HG02852 (cell line): ENCODE measurements around the gene SAP25.
"Not testable (repeated sequence)": the region's sequence is repeated elsewhere in the genome, so short reads cannot be mapped to it uniquely, and the experiment has no call there.

Experiments used
- ATAC-seq: cut with Tn5 transposase; IDR thresholded peaks from one replicate; pipeline ENCODE4 v1.9.1; 2021; ENCODE audit warnings: mild to moderate bottlenecking, moderate library complexity; ENCODE audit not compliant: unreplicated experiment

SAP25 gene

GRCh38 chr7:100577103-100577502 is 3.4 kb upstream of the SAP25 start:
- ATAC-seq, result no peak

DNA sequence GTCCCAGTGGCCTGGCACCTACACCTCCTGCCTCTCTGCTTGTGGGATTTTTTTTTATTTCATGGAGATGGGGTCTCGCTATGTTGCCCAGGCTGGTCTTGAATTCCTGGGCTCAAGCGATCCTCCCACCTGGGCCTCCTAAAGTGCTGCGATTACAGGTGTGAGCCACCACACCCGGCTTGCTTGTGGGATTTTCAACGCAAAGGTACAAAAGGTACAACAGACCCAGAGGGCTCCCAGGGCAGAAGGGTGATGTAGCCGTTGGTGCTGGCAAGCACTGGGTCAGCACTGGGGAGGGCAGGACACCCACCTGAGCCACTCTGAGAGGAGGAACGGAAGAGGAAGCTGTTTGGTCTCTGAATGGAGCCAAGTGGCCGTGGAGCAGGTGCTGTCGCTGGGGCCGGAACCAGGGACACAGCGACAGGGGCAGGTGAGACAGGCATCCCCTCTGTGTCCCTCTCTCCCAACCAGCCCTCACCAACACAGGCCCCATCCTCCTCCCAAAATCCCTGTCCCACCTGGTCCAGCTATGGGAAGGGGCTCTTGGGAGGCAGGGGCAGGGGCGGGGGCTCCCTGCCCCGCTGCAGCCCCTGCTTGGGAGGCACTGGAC is 2.8 kb upstream of the SAP25 start:
- no peak for ATAC-seq

DNA sequence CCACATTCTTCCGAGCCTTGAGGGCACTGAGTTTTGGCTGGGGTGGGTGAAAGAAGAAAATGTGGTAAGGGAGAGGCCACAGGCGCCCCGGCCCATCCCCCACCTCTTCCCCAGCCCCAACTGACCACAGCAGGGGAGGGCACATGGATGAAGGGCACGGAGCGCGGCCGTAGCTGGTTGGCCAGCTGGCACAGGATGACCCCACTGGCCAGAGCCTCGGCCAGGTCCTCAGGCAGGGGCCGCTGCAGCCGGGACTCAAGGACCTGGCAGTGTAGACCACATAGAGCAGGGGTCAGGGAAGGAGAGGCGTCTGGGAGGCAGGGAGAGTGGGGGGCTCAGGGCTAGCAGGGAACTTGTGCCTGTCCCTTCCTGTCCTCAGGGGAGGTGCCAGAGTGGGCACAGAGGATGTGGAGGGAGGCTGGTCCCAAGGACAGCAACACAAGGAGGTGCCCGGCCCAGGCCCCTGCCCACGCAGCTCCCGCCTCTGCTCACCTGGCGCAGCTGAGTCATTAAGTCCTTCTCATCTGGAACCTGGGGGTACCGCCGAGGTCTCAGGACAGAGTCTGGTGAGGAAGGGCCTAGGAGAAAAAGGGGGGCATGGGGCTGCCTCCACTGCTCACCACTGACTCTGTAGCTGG is 2.2 kb upstream of the SAP25 start:
- ATAC-seq, result no peak

DNA sequence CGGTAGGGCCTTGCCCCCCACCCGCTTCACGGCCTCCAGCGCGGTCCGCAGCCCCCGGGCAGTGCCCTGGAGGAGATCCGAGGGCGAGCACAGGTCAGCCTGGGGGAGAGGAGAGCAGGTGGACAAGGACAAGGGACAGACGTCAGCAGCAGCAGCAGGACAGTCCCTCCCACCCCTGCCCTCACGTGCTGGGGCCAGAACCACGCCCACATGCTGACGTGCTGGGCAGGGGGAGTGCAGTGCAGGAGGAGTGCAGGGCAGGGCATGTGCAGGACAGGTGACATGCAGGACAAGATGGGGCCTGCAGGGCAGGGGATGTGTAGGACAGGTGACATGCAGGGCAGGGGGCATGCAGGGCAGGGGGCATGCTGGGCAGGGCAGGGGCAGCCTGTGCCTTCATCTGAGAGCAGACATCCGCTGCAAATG is 1.5 kb upstream of the SAP25 start:
- no peak for ATAC-seq

DNA sequence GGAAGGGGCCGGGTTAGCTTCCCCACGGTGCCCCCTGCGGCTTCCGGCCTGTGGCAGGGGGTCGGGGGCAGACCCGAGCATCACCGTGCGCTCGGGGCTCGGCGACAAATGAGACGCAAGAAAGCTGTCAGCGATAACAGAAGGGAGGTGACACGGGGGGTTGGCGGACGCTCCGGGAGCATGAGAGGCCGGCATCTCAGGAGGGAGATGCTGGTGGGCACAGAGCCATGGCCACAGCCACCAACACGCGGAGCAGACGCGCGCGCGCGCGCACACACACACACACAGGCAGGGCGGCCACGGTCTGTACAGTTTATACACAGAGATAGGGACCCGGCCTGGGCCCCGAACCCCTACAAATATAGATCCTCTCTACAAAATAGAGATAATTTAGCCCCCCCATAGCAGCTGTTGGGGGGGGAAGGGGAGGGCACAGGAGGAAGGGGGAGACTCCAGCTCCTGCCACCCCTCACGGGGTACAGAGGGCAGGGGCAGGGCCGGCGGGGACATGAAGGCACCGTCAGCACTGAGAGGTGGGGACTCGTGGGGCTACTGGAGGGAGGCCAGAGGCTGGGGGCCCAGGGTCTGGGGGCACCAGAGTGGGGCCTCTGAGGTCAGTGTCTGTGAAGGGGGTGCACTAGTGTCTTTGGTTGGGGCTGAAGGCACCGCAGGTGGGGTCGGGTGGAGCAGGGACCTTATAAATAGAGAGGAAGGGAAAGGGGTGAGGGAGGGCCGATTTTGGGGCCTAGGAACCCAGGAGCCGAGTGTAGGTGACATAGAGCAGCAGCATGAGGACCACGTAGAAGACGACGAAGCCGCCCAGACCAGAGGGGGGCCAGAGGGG is 884 bp upstream of the SAP25 start:
- no peak for ATAC-seq

- ATAC-seq, result no peak
These were observed 588 bp downstream of the SAP25 start for GRCh38 chr7:100572949-100573675.

DNA sequence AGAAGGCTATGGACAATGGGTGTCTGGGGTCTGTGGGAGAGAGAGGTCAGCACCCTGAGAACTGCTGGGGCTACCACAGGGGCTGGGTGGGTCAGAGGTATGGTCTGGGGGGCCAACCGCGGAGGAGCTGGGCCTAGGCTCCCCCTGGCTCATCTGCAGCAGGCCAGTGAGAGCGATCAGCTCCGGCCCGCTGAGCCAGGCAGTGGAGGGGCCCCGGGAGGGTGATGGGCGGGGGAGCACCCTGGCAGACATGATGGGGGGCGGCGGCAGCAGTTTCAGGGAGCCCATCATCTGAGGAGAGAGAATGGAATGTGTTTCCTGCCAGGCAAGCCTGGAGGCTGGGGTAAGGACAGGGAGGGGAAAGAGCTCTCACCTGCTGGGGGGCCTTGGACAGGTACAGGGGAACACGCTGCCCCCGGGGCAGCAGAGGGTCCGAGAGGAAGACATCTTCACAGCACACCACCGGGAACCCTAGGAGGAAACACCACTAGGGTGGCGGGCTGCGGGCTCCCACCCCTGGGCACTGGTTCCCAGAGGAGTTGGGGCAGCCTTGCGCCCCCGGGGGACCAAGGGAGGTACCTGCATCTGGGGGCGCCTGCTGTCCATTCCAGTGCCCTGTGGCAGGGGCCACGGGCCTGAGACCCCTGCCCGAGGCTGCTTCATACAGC is 1.3 kb downstream of the SAP25 start:
- ATAC-seq, result no peak

DNA sequence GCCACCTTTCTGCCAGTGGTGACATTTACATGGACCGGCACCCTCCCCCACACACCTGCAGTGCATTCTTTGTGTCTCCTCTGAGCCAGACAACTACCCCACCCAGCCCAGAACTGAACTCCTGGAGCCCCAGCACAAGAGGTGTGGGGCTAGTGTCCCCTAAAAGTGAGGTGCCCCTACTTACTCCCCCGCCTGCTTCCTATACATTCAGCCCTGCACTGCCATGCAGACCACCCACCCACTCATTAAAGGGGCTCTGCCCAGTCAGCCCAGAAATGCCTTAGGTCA is 1.9 kb downstream of the SAP25 start:
- ATAC-seq, result no peak

- ATAC-seq, result no peak
These were observed 2.5 kb downstream of the SAP25 start for GRCh38 chr7:100570954-100571828.

DNA sequence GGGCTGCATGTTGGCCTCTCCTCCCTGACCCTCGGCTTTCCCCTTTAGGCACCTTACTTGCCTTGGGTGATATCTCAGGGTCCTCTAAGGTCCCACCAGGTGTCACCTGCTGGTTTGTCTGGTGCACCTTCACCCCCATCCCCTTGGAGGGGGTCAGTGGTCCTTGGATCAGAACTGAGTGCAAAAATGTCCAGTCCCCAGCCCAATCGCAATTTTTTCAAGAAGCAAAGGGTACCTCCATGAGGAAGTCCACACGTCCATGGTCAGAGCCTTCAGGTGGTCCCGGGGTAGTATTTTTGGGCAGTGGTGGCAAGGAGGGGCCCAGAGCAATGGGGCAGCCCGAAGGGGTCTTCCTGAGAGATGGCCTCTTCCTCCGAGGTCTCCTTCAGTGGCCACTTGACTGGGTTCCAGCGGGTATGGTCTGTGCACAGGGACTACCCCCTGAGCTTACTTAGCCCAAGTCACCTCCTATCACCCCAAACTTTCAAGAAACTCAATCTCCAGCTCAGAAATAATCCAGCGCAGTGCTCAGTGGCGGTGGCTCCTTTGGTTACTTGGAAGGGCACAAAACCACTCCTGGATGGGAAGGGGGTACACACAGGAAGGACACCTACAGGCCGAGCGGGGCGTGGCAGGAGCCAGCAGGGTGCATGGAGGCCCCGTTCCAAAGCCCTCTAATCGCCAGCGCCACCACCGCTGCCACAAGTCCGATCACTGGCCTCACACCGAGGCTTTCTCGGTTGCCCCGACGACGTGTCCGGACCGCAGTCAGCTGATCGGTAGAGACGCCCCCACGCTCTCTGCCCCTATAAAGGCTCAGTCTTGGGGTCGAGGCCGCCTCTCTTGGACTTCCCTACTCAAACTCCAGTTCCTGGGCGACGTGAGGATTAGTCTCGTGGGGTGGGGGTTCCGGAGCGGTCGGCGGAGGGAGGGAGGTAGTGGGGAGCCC is 4.5 kb downstream of the SAP25 start:
- ATAC-seq, result no peak

DNA sequence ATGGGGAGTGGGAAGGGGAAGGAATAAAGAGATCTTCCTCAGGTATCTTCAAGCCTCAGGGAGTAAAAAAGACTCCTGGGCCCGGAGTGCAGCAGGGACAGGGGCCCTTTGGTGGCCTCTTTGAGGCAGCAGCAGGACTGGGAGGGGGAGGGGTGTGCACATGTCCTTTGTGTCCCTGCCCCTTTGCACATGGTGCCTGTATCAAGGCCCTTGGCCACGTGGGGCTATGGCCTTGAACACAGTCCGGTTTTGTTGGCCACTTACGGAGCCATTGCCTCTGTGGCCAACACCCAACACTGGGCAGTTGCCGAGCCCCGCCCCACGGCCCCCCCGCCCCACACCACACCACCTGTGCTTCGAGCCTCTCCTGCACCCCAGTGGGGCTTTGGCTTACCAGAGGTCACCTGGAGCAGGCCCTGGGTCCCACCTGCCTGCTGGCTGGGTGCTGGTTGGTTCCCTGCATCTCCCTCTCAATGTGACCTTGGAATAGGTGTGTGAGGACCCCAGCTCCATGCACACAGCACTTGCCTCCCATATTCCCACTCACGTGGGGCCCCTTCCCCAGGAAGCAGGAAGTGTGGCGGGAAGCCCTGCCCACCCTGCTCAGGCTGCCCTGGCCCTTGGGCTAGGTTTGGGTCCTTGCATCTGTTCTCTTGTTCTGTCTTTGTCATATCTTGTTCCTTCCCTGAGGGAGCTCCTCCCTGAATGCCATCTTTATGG is 5.4 kb downstream of the SAP25 start:
- ATAC-seq, result no peak

DNA sequence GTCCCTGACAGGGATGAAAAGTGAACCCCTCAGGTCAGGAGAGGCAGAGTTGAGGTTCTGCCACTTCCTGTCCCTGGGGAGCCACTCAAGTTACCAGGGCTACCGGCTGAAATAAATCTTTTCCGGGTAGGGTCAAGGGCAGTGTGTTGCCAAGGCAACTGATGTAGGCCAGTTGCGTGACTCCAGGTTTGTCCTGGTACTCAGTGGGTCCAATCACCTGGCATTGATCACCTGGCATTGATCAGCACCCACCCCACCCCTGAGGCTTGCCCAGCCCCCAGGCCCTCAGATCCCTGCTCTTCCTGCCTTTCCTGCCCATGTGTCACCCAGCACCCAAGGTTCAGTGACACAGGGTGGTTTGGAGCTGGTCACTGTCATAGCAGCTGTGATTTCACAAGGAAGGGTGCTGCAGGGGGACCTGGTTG is 5.9 kb downstream of the SAP25 start:
- ATAC-seq, result no peak

- no peak for ATAC-seq
These were observed 6.5 kb downstream of the SAP25 start for GRCh38 chr7:100567031-100567730.

DNA sequence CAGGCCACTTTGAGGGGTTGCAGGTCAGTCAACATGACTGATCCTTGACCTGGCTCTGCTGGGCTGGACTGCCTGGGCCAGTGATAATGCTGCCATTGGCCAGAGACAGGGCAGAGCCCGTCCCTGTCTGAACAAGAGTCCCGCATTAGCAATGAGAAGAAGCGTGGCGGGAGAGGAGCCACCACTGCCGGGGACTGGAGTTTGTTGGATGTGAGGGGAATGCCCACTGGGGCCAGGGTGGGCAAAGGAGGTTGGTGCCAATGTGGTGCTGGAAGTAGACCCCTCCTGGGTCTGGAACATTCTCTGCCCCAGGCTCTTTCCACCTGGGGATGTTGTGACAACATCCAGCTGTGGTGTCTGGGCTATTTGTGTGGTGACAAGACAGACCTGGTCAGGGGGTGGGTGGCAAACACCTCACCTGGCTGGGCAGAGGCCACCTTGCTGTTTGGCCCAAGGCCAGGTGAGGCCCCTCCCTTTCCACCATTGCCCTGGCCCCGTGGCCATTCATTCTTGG is 7.6 kb downstream of the SAP25 start:
- ATAC-seq, result no peak

DNA sequence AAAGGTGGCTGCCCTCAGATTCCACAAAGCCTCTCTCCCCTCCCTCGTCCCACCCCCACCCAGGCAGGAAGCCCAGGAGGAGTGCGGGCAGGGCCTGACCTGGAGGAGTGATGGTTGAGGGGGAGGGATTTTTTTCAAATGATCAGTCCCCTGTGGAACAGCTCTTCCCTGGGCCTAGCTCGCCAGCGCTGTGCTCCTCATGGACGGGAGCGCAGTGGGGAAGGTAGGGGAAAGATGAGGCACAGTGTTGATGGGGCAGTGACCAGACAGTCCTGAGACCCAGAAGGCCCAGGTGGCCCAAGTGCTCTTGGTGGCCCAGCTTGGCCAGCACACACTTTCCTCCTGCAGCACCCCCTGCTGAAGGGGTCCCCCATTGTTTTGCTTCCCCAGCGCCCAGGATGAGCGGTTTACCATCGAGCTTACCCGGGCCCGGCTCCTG is 8.5 kb downstream of the SAP25 start:
- no peak for ATAC-seq

GRCh38 chr7:100564405-100564804 is 9.3 kb downstream of the SAP25 start:
- ATAC-seq, result not testable (repeated sequence)

DNA sequence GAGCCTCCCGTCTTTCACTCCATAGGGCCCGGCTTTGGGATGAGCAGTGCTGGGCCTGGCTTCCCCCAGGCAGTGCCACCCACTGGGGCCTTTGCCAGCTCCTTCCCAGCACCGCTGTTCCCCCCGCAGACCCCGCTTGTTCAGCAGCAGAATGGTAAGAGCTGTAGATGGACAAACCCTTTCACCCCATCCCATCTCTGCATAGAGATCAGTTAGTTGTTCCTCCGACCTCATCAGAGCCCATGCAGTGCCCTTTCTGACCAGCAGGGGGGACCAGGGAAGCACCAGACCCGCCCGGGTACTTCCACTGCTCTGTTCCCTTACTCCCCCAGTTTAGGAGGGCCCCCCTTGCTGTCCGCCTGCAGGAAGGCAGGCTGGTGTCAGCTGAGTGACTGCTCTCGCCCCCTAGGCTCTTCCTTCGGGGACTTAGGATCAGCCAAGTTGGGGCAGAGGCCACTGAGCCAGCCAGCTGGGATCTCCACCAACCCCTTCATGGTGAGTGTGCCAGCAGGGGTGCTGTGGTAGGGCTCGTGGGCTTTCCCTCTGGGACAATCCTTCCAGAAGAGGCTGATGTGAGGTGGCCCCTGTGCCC is 9.8 kb downstream of the SAP25 start:
- ATAC-seq, result peak; percentile 54
